H1 (cell line): Measurements from ENCODE around the gene BTG3. TPM values are rescaled to one million over a fixed set of nuclear protein-coding genes. Genes with fewer than 3 reads are reported as not detected.

ENCODE experiments used
- BCL11A ChIP-seq, 2 experiments: IDR thresholded peaks; one replicate each; pipeline ENCODE4 v1.6.1; 2011; ENCODE audit warnings: low read depth in 2 of 2, low read length in 2 of 2, mild to moderate bottlenecking in 2 of 2
- polyA plus RNA-seq, 7 experiments: library from polyadenylated mRNA; depleted of rRNA in 3 of 7; stranded (reverse) in 5 of 7; unstranded in 2 of 7; fragments of >200 nt in 5 of 7; fragments of 200-250 nt in 2 of 7; gene quantifications; 1 replicate in 5 of 7; 2 replicates in 1 of 7; 4 replicates in 1 of 7; pipeline versions ENCODE4 v1.2.1 to v1.2.3, GENCODE V29; 2011 to 2013; ENCODE audit warnings: missing spikeins in 2 of 7, mixed read lengths in 2 of 7
- total RNA-seq: library from RNA; stranded (reverse); fragmentation: NEBNext Ultra II Directional; extraction: Animal tissue kit (Norgen Biotek cat#: 25700); gene quantifications from 2 replicates; pipeline ENCODE4 v1.2.1, GENCODE V29; 2021

BTG3 gene
- total and polyA plus RNA-seq, 2 of the 8 experiments (the other 6 are each of a cell fraction or from before 2014, with no cell fraction given) = 13.6 to 25.9 TPM

DNA sequence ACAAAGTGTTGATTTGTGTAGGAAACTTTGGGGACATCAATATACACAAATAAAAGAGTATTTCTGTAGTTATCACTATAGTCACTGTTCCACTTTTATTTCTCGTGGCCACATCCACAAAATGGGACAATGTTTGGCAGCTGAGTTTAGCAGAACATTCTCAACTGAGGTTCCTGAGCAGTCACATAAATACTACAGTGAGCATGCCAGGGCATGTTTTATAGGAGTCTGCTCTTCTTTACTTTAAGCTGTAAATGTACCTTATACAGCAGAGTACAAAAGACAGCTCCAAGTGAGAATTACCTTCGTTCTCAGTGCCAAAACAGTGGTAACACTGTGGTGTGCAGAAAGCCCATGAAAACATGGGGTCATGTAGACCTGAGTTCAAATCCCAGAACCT lies 5.0 kb downstream of the BTG3 start (continued):
- TF ChIP-seq BCL11A (IDR thresholded peaks at IDR 0.05; ENCODE audit: low read depth in 2 of 2, low read length in 2 of 2) = no peak
